ENCODE data around the gene BRD7.
"Not testable (repeated sequence)": the region's sequence is repeated elsewhere in the genome, so short reads cannot be mapped to it uniquely, and the experiment has no call there.

BRD7 gene

GRCh38 chr16:50359626-50360025 lies 9.2 kb downstream of the BRD7 start:
- Histone ChIP-seq H3K36me3 (ENCODE audit: control insufficient read depth in 1 of 2, insufficient read depth in 2 of 2, low read length in 2 of 2) (peaks cover 15 to 44% of the 10 kb centered on the region in 2 donors), H3K27ac (ENCODE audit: low read depth, low read length) (no peak overlapping the region), H3K4me3 (ENCODE audit: low read depth in 1 of 2, low read length in 2 of 2) (no peak overlapping the region)

GRCh38 chr16:50354629-50355456 lies 13.9 kb downstream of the BRD7 start:
- Histone ChIP-seq H3K4me1 (ENCODE audit: control insufficient read depth in 1 of 2, insufficient read depth in 2 of 2, low read length in 2 of 2) (no peaks in the 10 kb centered on the region), H3K27me3 (ENCODE audit: control insufficient read depth in 1 of 2, insufficient read depth in 2 of 2, low read length in 2 of 2) (no peaks in the 10 kb centered on the region), H3K4me3 (ENCODE audit: low read depth in 1 of 2, low read length in 2 of 2) (no peak overlapping the region), H3K36me3 (ENCODE audit: control insufficient read depth in 1 of 2, insufficient read depth in 2 of 2, low read length in 2 of 2) (peaks cover 10 to 33% of the 10 kb centered on the region in 2 donors), H3K9me3 (ENCODE audit: control insufficient read depth in 1 of 2, low read length in 2 of 2) (no peaks in the 10 kb centered on the region), H3K27ac (ENCODE audit: low read depth, low read length) (no peak overlapping the region), H3K9ac (ENCODE audit: low read depth in 1 of 2, low read length in 2 of 2) (no peak overlapping the region)

More at GRCh38 chr16:50359626-50360025, 9.2 kb downstream of the BRD7 start:
- H3K27me3 ChIP-seq (ENCODE audit: control insufficient read depth in 1 of 2, insufficient read depth in 2 of 2, low read length in 2 of 2), result no peaks in the 10 kb centered on the region
- H3K9ac ChIP-seq (ENCODE audit: low read depth in 1 of 2, low read length in 2 of 2), result no peak overlapping the region
- no peaks in the 10 kb centered on the region for H3K4me1 ChIP-seq (ENCODE audit: control insufficient read depth in 1 of 2, insufficient read depth in 2 of 2, low read length in 2 of 2)
- H3K9me3 ChIP-seq (ENCODE audit: control insufficient read depth in 1 of 2, low read length in 2 of 2), result no peaks in the 10 kb centered on the region

- no peak overlapping the region for H3K9ac ChIP-seq (ENCODE audit: low read depth in 1 of 2, low read length in 2 of 2)
- no peaks in the 10 kb centered on the region for H3K27me3 ChIP-seq (ENCODE audit: control insufficient read depth in 1 of 2, insufficient read depth in 2 of 2, low read length in 2 of 2)
- H3K9me3 ChIP-seq (ENCODE audit: control insufficient read depth in 1 of 2, low read length in 2 of 2), result no peaks in the 10 kb centered on the region
- no peak overlapping the region for H3K4me3 ChIP-seq (ENCODE audit: low read depth in 1 of 2, low read length in 2 of 2)
- H3K36me3 ChIP-seq (ENCODE audit: control insufficient read depth in 1 of 2, insufficient read depth in 2 of 2, low read length in 2 of 2), result peaks cover 7 to 38% of the 10 kb centered on the region in 2 donors
- no peak overlapping the region for H3K27ac ChIP-seq (ENCODE audit: low read depth, low read length)
- no peaks in the 10 kb centered on the region for H3K4me1 ChIP-seq (ENCODE audit: control insufficient read depth in 1 of 2, insufficient read depth in 2 of 2, low read length in 2 of 2)
Measured at GRCh38 chr16:50354082-50354481, 14.7 kb downstream of the BRD7 start.

GRCh38 chr16:50351952-50352351 lies 16.8 kb downstream of the BRD7 start:
- H3K9me3 ChIP-seq (ENCODE audit: control insufficient read depth in 1 of 2, low read length in 2 of 2), result no peaks in the 10 kb centered on the region
- no peaks in the 10 kb centered on the region for H3K4me1 ChIP-seq (ENCODE audit: control insufficient read depth in 1 of 2, insufficient read depth in 2 of 2, low read length in 2 of 2)
- no peak overlapping the region for H3K9ac ChIP-seq (ENCODE audit: low read depth in 1 of 2, low read length in 2 of 2)
- H3K27me3 ChIP-seq (ENCODE audit: control insufficient read depth in 1 of 2, insufficient read depth in 2 of 2, low read length in 2 of 2), result no peaks in the 10 kb centered on the region
- H3K4me3 ChIP-seq (ENCODE audit: low read depth in 1 of 2, low read length in 2 of 2), result no peak overlapping the region
- peaks cover 7 to 38% of the 10 kb centered on the region in 2 donors for H3K36me3 ChIP-seq (ENCODE audit: control insufficient read depth in 1 of 2, insufficient read depth in 2 of 2, low read length in 2 of 2)
- no peak overlapping the region for H3K27ac ChIP-seq (ENCODE audit: low read depth, low read length)

GRCh38 chr16:50351116-50351515 lies 17.7 kb downstream of the BRD7 start:
- H3K4me3 ChIP-seq (ENCODE audit: low read depth in 1 of 2, low read length in 2 of 2), result no peak overlapping the region
- H3K27me3 ChIP-seq (ENCODE audit: control insufficient read depth in 1 of 2, insufficient read depth in 2 of 2, low read length in 2 of 2), result no peaks in the 10 kb centered on the region
- peaks cover 7 to 38% of the 10 kb centered on the region in 2 donors for H3K36me3 ChIP-seq (ENCODE audit: control insufficient read depth in 1 of 2, insufficient read depth in 2 of 2, low read length in 2 of 2)
- no peaks in the 10 kb centered on the region for H3K4me1 ChIP-seq (ENCODE audit: control insufficient read depth in 1 of 2, insufficient read depth in 2 of 2, low read length in 2 of 2)
- no peaks in the 10 kb centered on the region for H3K9me3 ChIP-seq (ENCODE audit: control insufficient read depth in 1 of 2, low read length in 2 of 2)
- H3K9ac ChIP-seq (ENCODE audit: low read depth in 1 of 2, low read length in 2 of 2), result no peak overlapping the region
- no peak overlapping the region for H3K27ac ChIP-seq (ENCODE audit: low read depth, low read length)

DNA sequence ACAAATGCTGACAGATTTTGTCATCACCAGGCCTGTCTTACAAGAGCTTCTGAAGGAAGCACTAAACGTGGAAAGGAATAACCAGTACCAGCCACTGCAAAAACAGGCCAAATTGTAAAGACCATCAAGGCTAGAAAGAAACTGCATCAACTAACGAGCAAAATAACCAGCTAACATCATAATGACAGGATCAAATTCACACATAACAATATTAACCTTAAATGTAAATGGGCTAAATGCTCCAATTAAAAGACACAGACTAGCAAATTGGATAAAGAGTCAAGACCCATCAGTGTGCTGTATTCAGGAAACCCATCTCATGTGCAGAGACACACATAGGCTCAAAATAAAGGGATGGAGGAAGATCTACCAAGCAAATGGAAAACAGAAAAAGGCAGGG lies 23.6 kb downstream of the BRD7 start:
- peaks cover 4 to 27% of the 10 kb centered on the region in 2 donors for H3K36me3 ChIP-seq (ENCODE audit: control insufficient read depth in 1 of 2, insufficient read depth in 2 of 2, low read length in 2 of 2)
- H3K9ac ChIP-seq (ENCODE audit: low read depth in 1 of 2, low read length in 2 of 2); H3K4me3 ChIP-seq (ENCODE audit: low read depth in 1 of 2, low read length in 2 of 2); H3K9me3 ChIP-seq (ENCODE audit: control insufficient read depth in 1 of 2, low read length in 2 of 2); H3K27me3 ChIP-seq (ENCODE audit: control insufficient read depth in 1 of 2, insufficient read depth in 2 of 2, low read length in 2 of 2); H3K4me1 ChIP-seq (ENCODE audit: control insufficient read depth in 1 of 2, insufficient read depth in 2 of 2, low read length in 2 of 2); H3K27ac ChIP-seq (ENCODE audit: low read depth, low read length): not testable (repeated sequence)

DNA sequence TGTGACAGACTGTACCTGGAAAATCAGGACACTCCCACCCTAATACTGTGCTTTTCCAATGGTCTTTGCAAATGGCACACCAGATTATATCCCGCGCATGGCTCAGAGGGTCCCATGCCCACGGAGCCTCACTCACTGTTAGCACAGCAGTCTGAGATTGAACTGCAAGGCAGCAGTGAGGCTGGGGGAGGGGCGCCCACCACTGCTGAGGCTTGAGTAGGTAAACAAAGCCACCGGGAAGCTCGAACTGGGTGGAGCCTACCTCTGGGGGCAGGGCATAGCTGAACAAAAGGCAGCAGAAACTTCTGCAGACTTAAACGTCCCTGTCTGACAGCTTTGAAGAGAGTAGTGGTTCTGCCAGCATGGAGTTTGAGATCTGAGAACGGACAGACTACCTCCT lies 25.2 kb downstream of the BRD7 start:
- H3K9ac ChIP-seq (ENCODE audit: low read depth in 1 of 2, low read length in 2 of 2); H3K27ac ChIP-seq (ENCODE audit: low read depth, low read length); H3K4me1 ChIP-seq (ENCODE audit: control insufficient read depth in 1 of 2, insufficient read depth in 2 of 2, low read length in 2 of 2); H3K4me3 ChIP-seq (ENCODE audit: low read depth in 1 of 2, low read length in 2 of 2); H3K27me3 ChIP-seq (ENCODE audit: control insufficient read depth in 1 of 2, insufficient read depth in 2 of 2, low read length in 2 of 2); H3K9me3 ChIP-seq (ENCODE audit: control insufficient read depth in 1 of 2, low read length in 2 of 2): not testable (repeated sequence)
- H3K36me3 ChIP-seq (ENCODE audit: control insufficient read depth in 1 of 2, insufficient read depth in 2 of 2, low read length in 2 of 2), result peaks cover 13 to 30% of the 10 kb centered on the region in 2 donors

GRCh38 chr16:50340578-50340977 lies 28.2 kb downstream of the BRD7 start:
- no peak overlapping the region for H3K9ac ChIP-seq (ENCODE audit: low read depth in 1 of 2, low read length in 2 of 2)
- no peaks in the 10 kb centered on the region for H3K27me3 ChIP-seq (ENCODE audit: control insufficient read depth in 1 of 2, insufficient read depth in 2 of 2, low read length in 2 of 2)
- H3K27ac ChIP-seq (ENCODE audit: low read depth, low read length), result no peak overlapping the region
- H3K9me3 ChIP-seq (ENCODE audit: control insufficient read depth in 1 of 2, low read length in 2 of 2), result no peaks in the 10 kb centered on the region
- H3K4me3 ChIP-seq (ENCODE audit: low read depth in 1 of 2, low read length in 2 of 2), result no peak overlapping the region
- H3K4me1 ChIP-seq (ENCODE audit: control insufficient read depth in 1 of 2, insufficient read depth in 2 of 2, low read length in 2 of 2), result no peaks in the 10 kb centered on the region
- peaks cover 13 to 40% of the 10 kb centered on the region in 2 donors for H3K36me3 ChIP-seq (ENCODE audit: control insufficient read depth in 1 of 2, insufficient read depth in 2 of 2, low read length in 2 of 2)

DNA sequence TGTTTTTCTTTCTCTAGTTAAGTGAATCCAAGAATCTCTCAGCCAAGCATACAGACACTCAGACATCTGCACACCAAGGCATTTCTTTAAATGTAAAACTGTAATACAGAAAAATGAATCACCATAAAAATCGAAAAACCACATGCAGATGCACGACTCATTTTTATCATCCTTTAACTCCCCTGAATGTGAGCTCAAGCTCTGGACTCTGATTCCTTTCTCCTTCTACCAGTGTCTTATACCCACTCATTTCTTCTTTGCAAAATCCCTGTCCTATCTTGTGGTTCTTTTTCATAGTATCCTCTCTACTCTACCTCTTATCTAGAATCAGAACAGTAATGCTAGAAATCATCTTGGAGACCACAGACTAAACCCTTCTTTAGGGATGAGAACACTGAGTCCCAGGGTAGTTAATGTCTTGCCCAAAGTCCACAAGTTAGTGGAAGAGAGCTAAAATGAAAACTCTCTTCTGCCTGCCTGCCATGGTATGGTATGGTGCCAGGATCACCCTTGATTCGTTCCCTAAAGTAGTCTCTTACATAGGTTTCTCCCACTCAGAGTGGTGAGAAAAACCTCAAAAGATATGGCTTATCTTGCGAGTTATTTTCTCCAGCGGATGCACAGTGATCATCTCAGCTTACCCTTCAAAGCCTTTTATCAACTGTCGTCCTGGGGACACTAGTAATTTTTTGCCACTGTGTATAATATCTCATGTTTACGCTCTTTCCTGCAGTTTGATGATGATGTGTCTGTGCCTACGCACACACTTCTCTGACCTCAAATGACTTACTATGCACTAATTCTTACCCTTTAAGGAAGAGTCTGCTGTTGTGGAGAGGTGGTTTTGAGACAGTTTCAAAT lies 30.2 kb downstream of the BRD7 start:
- no peak overlapping the region for H3K9ac ChIP-seq (ENCODE audit: low read depth in 1 of 2, low read length in 2 of 2)
- H3K4me3 ChIP-seq (ENCODE audit: low read depth in 1 of 2, low read length in 2 of 2), result no peak overlapping the region
- H3K27ac ChIP-seq (ENCODE audit: low read depth, low read length), result no peak overlapping the region
- H3K27me3 ChIP-seq (ENCODE audit: control insufficient read depth in 1 of 2, insufficient read depth in 2 of 2, low read length in 2 of 2), result no peaks in the 10 kb centered on the region
- no peaks in the 10 kb centered on the region for H3K9me3 ChIP-seq (ENCODE audit: control insufficient read depth in 1 of 2, low read length in 2 of 2)
- H3K4me1 ChIP-seq (ENCODE audit: control insufficient read depth in 1 of 2, insufficient read depth in 2 of 2, low read length in 2 of 2), result no peaks in the 10 kb centered on the region
- H3K36me3 ChIP-seq (ENCODE audit: control insufficient read depth in 1 of 2, insufficient read depth in 2 of 2, low read length in 2 of 2), result peaks cover 13 to 47% of the 10 kb centered on the region in 2 donors

DNA sequence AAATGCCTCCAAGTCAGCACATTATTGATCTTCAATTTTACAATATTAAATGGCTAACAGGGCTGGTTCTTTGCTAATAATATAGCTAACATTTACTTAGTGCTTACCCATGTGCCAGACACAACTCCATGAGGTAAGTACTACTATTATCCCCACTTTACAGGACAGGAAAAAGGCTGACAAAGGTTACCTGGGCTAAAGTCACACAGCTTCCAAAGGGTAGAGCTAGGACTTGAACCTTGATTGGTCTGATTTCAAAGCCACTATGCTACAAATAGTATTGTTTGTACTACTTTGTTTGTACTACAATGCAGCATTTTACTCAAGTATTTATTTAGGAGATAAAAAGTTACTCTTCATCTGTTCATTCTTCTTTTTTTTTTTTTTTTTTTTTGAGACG lies 31.9 kb downstream of the BRD7 start:
- Histone ChIP-seq H3K36me3 (ENCODE audit: control insufficient read depth in 1 of 2, insufficient read depth in 2 of 2, low read length in 2 of 2) (peaks cover 13 to 53% of the 10 kb centered on the region in 2 donors), H3K27me3 (ENCODE audit: control insufficient read depth in 1 of 2, insufficient read depth in 2 of 2, low read length in 2 of 2) (no peaks in the 10 kb centered on the region), H3K9ac (ENCODE audit: low read depth in 1 of 2, low read length in 2 of 2) (no peak overlapping the region), H3K4me3 (ENCODE audit: low read depth in 1 of 2, low read length in 2 of 2) (no peak overlapping the region), H3K4me1 (ENCODE audit: control insufficient read depth in 1 of 2, insufficient read depth in 2 of 2, low read length in 2 of 2) (no peaks in the 10 kb centered on the region), H3K27ac (ENCODE audit: low read depth, low read length) (no peak overlapping the region), H3K9me3 (ENCODE audit: control insufficient read depth in 1 of 2, low read length in 2 of 2) (no peaks in the 10 kb centered on the region)
